Glutamatergic neuron (in vitro differentiated cells): ENCODE measurements around the gene MAP3K20. TPM values are rescaled to one million over a fixed set of nuclear protein-coding genes. Genes with fewer than 3 reads are reported as not detected.

Experiments used
- DNase-seq: peaks from one replicate; pipeline ENCODE4 v3.0.0; 2022
- H3K27ac Mint-ChIP-seq: one replicate; pipeline ENCODE4 v1.8.0; 2020; ENCODE audit warnings: mild to moderate bottlenecking, mixed read lengths, inconsistent platforms; ENCODE audit not compliant: unreplicated experiment
- H3K27me3 Mint-ChIP-seq: one replicate; pipeline ENCODE4 v1.8.0; 2020; ENCODE audit warnings: mild to moderate bottlenecking, moderate library complexity, mixed read lengths, inconsistent platforms; ENCODE audit not compliant: unreplicated experiment
- H3K36me3 Mint-ChIP-seq: one replicate; pipeline ENCODE4 v1.8.0; 2020; ENCODE audit warnings: mild to moderate bottlenecking, mixed read lengths, inconsistent platforms; ENCODE audit not compliant: unreplicated experiment
- H3K4me1 Mint-ChIP-seq: one replicate; pipeline ENCODE4 v1.8.0; 2020; ENCODE audit warnings: mild to moderate bottlenecking, low read depth, mixed read lengths, inconsistent platforms; ENCODE audit not compliant: unreplicated experiment
- H3K4me3 Mint-ChIP-seq: one replicate; pipeline ENCODE4 v1.8.0; 2020; ENCODE audit warnings: mild to moderate bottlenecking, mixed read lengths, inconsistent platforms; ENCODE audit not compliant: unreplicated experiment
- H3K9me3 Mint-ChIP-seq: one replicate; pipeline ENCODE4 v1.8.0; 2020; ENCODE audit warnings: mild to moderate bottlenecking, moderate library complexity, mixed read lengths, inconsistent platforms; ENCODE audit not compliant: unreplicated experiment
- total RNA-seq: library from RNA; stranded (reverse); fragmentation: NEBNext Ultra II Directional; extraction: Animal tissue kit (Norgen Biotek cat#: 25700); gene quantifications from one replicate; pipeline ENCODE4 v1.2.1, GENCODE V29; 2021; ENCODE audit not compliant: unreplicated experiment
- TF ChIP-seq, protein P1 (sequence below): fragments of 200-600 bp; sonication (generic); IDR thresholded peaks from one replicate; pipeline ENCODE4 v1.5.0; 2021; ENCODE audit not compliant: partially characterized antibody, unreplicated experiment

The MAP3K20 gene
- total RNA-seq, 1 donor from 2014 or later: 0.76 TPM

DNA sequence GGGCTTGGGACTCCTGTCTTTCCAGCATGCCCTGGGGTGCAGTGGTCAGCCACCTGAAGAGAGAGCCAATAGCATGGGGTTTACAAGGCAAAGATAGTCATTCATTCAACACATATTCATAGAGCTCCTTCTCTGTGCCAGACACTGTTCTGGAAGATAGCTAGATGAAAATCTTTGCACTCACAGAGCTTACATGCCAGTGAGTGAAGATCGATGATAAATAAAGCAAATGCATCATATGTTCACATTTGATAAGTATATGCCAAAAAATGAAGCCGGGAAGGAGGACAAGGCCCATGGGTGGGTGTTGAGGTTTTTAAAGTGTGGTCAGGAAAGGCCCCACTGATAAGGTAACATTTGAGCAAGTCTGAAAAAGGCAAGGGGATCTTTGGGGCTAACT lies 148.2 kb downstream of the MAP3K20 start:
- Mint-ChIP-seq H3K27ac (no peak overlapping the region), H3K27me3 (no peaks in the 10 kb centered on the region), H3K9me3 (no peaks in the 10 kb centered on the region), H3K4me1 (peaks cover 6% of the 10 kb centered on the region), H3K4me3 (no peak overlapping the region), H3K36me3 (no peaks in the 10 kb centered on the region)
- no peak for DNase-seq
- TF ChIP-seq, protein P1, sequence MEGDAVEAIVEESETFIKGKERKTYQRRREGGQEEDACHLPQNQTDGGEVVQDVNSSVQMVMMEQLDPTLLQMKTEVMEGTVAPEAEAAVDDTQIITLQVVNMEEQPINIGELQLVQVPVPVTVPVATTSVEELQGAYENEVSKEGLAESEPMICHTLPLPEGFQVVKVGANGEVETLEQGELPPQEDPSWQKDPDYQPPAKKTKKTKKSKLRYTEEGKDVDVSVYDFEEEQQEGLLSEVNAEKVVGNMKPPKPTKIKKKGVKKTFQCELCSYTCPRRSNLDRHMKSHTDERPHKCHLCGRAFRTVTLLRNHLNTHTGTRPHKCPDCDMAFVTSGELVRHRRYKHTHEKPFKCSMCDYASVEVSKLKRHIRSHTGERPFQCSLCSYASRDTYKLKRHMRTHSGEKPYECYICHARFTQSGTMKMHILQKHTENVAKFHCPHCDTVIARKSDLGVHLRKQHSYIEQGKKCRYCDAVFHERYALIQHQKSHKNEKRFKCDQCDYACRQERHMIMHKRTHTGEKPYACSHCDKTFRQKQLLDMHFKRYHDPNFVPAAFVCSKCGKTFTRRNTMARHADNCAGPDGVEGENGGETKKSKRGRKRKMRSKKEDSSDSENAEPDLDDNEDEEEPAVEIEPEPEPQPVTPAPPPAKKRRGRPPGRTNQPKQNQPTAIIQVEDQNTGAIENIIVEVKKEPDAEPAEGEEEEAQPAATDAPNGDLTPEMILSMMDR: no peak

DNA sequence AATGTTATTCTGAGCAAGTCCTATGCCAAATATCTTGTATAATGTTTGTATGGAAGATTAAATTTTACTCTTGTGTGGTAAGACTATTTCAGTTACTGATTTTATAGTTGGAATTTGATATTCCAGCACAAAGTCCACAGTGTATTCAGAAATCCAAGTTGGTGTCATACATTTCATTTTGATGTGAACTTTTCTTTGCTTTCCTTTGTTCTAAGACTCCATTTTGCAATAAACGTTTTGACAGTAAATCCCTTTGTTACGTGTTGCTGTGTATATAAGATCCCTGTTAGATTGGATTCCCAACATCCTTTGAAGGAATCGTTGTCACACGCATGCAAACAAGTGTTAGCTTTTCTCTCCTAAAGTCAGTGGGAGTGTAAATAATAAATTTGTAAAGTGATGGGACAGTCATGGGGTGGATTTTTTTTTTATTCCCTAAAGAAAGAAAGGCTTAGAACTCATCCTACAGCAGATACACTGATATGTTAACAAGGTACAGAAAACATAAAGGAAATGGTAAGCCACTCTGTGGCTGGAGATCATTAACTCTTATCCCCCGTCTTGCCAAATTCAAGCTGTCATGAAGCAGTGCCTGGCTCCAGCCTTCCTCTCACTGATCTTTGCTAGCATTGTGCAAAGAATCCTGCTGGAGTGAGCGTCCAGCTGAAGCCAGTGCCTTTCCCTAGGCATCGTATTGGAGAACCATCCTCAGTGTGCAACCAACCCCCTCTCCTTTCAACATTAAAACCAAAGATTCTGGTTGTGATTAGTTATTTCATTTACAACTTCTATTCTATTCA lies 151.5 kb downstream of the MAP3K20 start:
- no peaks in the 10 kb centered on the region for H3K36me3 Mint-ChIP-seq
- no peak overlapping the region for H3K27ac Mint-ChIP-seq
- no peak for DNase-seq

DNA sequence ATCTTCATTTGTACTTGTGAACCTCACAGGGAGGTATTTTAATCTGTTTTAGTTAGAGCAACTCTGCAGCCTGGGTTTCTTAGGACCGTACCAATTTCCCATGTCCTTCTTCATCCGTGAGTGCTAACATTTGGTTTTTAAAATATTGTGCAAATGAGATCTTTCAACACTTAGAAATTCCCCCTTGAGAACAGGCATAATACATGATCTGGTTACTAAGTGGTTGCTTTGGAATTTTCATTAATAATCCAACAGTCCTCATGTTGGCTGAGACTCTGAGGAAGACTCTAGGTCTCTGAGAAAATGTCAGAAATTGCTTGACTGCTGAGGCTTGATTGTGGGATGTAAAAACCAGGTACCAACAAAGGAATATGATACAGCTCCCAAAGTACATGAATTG lies 153.4 kb downstream of the MAP3K20 start:
- TF ChIP-seq, protein P1: no peak
- Mint-ChIP-seq H3K4me1 (peaks cover 6% of the 10 kb centered on the region), H3K36me3 (no peaks in the 10 kb centered on the region), H3K27ac (no peak overlapping the region), H3K27me3 (no peaks in the 10 kb centered on the region), H3K4me3 (no peak overlapping the region), H3K9me3 (peaks cover 1% of the 10 kb centered on the region)
- no peak for DNase-seq

More for the DNA sequence above, 151.5 kb downstream of the MAP3K20 start:
- no peaks in the 10 kb centered on the region for H3K9me3 Mint-ChIP-seq
- H3K4me3 Mint-ChIP-seq: no peak overlapping the region
- TF ChIP-seq, protein P1: no peak
- peaks cover 6% of the 10 kb centered on the region for H3K4me1 Mint-ChIP-seq
- no peaks in the 10 kb centered on the region for H3K27me3 Mint-ChIP-seq

DNA sequence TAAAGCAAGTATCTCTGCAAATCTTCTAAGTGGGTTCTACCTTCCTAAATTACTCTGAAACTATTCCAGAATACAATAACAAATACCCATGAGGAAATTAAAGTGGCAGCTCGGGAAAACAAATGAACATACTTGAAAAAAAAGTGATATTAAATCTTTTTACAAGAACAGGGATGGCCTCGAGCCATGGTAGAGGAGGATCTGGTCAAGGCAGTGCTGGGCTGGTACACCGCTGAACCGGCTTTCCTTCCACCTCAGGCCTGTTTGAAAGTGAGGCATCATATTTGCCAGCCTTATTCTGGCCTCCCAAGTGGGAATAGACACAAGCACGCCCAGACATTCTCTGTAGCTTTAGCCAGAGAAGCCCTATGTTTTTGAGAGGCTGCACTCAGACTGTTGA lies 154.5 kb downstream of the MAP3K20 start:
- Mint-ChIP-seq H3K4me3 (no peak overlapping the region), H3K4me1 (peaks cover 6% of the 10 kb centered on the region), H3K27ac (no peak overlapping the region), H3K36me3 (peaks cover 4% of the 10 kb centered on the region), H3K27me3 (no peaks in the 10 kb centered on the region), H3K9me3 (peaks cover 1% of the 10 kb centered on the region)
- no peak for DNase-seq
- TF ChIP-seq, protein P1: no peak

DNA sequence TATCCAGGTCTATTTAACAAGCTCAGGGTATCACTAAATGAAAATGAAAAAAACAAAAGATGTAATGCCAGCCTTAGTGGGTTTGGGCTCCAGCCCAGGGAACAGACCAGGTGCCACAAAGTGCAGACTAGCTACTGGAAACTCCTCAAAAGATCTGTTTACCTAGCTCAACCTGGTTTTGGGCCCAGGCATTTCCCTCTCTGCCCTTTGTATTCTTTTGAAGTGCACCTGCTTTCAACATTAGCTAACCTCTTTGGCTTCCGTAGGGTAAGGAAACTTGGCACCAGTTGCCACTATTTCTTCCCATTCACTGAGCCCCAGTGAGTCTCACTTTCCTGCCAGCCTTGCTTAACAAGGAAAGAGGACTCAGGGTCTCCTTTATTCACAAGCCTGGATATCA lies 155.4 kb downstream of the MAP3K20 start:
- Mint-ChIP-seq H3K36me3 (peaks cover 4% of the 10 kb centered on the region), H3K4me3 (no peak overlapping the region), H3K27ac (no peak overlapping the region), H3K27me3 (no peaks in the 10 kb centered on the region), H3K4me1 (peaks cover 6% of the 10 kb centered on the region), H3K9me3 (peaks cover 1% of the 10 kb centered on the region)
- DNase-seq: no peak
- TF ChIP-seq, protein P1: no peak
